HEK293 (cell line): ENCODE measurements around the gene LKAAEAR1.

ENCODE experiments used
- CTCF ChIP-seq: fragments of 450-650 bp; formaldehyde crosslinking; IDR thresholded peaks from 2 replicates; pipeline ENCODE4 v1.5.1; 2016; ENCODE audit warnings: missing biosample characterization, missing genetic modification characterization
- ELK4 ChIP-seq: IDR thresholded peaks from 2 replicates; pipeline ENCODE4 v1.6.1; 2011; ENCODE audit warnings: mild to moderate bottlenecking, low read depth, low read length, borderline replicate concordance
- GLI2 ChIP-seq: fragments of 450-650 bp; formaldehyde crosslinking; IDR thresholded peaks from 2 replicates; pipeline ENCODE4; 2017; ENCODE audit warnings: missing biosample characterization, missing genetic modification characterization, low read depth, borderline replicate concordance
- IKZF3 ChIP-seq: fragments of 450-650 bp; IDR thresholded peaks from 2 replicates; pipeline ENCODE4 v1.5.0; 2018; ENCODE audit warnings: missing biosample characterization, mild to moderate bottlenecking, missing genetic modification characterization, moderate library complexity
- SETDB1 ChIP-seq: IDR thresholded peaks from one replicate; pipeline ENCODE4 v1.6.1; 2017; ENCODE audit warnings: mild to moderate bottlenecking, low read length, moderate library complexity, mixed read lengths; ENCODE audit not compliant: insufficient read length
- TCF7L2 ChIP-seq: IDR thresholded peaks from 2 replicates; pipeline ENCODE4 v1.6.1; 2011; ENCODE audit warnings: low read depth, mild to moderate bottlenecking, inconsistent platforms, low read length, moderate library complexity, borderline replicate concordance
- YY1 ChIP-seq: fragments of 450-650 bp; formaldehyde crosslinking; IDR thresholded peaks from 2 replicates; pipeline ENCODE4 v1.5.1; 2018; ENCODE audit warnings: missing biosample characterization, missing genetic modification characterization
- ZBTB8A ChIP-seq: fragments of 450-650 bp; formaldehyde crosslinking; IDR thresholded peaks from 2 replicates; pipeline ENCODE4 v1.5.1; 2016; ENCODE audit warnings: missing biosample characterization, missing genetic modification characterization
- ZNF202 ChIP-seq: fragments of 450-650 bp; formaldehyde crosslinking; IDR thresholded peaks from 2 replicates; pipeline ENCODE4 v1.5.1; 2016; ENCODE audit warnings: missing biosample characterization, missing genetic modification characterization, borderline replicate concordance
- ZNF23 ChIP-seq: fragments of 450-650 bp; formaldehyde crosslinking; IDR thresholded peaks from 2 replicates; pipeline ENCODE4 v1.5.1; 2016; ENCODE audit warnings: missing biosample characterization, missing genetic modification characterization, borderline replicate concordance
- ZNF274 ChIP-seq, 2 experiments: fragments of 200-500 bp in 1 of 2; fragments of 450-650 bp in 1 of 2; sonication (Bioruptor generic) in 1 of 2; formaldehyde crosslinking in 1 of 2; IDR thresholded peaks; 2 replicates each; pipeline versions ENCODE4 v1.5.1 to v1.6.1; 2014 to 2016; ENCODE audit warnings: borderline replicate concordance in 1 of 2, inconsistent platforms in 1 of 2, low read length in 1 of 2, missing biosample characterization in 1 of 2, missing genetic modification characterization in 1 of 2
- ZNF707 ChIP-seq: fragments of 450-650 bp; formaldehyde crosslinking; IDR thresholded peaks from 2 replicates; pipeline ENCODE4 v1.5.1; 2016; ENCODE audit warnings: missing biosample characterization, missing genetic modification characterization
- TF ChIP-seq, protein P1 (sequence below): fragments of 450-650 bp; formaldehyde crosslinking; IDR thresholded peaks from 2 replicates; pipeline ENCODE4 v1.5.1; 2016; ENCODE audit warnings: missing biosample characterization, missing genetic modification characterization

DNA sequence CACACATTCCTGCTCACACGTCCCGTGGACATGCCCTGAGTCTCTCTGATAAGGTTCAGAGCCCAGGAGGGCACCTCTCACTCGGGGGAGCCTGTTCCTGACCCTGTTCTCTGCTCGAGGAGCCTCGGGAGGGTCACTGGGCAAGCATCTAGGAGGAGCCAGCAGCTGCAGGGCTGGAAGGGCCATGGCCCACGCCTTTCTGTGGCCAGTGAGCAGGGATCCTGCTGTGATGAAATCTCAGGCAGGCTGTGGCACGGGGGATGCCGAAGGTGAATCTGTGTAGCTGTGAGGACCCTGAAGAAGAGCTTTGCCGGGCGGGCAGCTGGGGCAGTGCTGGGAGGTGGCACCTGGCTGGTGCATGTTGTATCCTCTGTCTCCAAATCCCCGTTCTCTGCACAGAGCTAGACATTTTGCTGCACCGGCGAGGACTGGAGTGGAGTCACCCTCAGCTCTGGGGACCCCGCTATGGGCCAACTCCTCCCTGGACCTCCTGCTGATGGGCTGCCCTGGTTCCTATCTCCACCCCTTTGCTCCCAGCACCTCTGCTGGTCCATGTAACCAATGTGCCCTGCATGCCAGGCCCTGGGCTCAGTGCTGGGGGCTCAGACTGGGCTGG lies 30.3 kb upstream of the LKAAEAR1 start:
- TF ChIP-seq, protein P1, sequence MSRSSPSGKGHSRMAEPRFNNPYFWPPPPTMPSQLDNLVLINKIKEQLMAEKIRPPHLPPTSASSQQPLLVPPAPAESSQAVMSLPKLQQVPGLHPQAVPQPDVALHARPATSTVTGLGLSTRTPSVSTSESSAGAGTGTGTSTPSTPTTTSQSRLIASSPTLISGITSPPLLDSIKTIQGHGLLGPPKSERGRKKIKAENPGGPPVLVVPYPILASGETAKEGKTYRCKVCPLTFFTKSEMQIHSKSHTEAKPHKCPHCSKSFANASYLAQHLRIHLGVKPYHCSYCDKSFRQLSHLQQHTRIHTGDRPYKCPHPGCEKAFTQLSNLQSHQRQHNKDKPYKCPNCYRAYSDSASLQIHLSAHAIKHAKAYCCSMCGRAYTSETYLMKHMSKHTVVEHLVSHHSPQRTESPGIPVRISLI (tag by site-specific recombination) = no peak
- TF ChIP-seq ZBTB8A (tag by site-specific recombination) (no peak), CTCF (tag by site-specific recombination) (no peak), YY1 (no peak), TCF7L2 (no peak), SETDB1 (no peak), IKZF3 (tag by site-specific recombination) (no peak), ELK4 (no peak), ZNF274 (IDR thresholded peaks at IDR 0.05; ENCODE audit: low read length) (no peak), ZNF274 (tag by site-specific recombination; IDR thresholded peaks at IDR 0.05; ENCODE audit: borderline replicate concordance) (no peak), ZNF202 (tag by site-specific recombination) (no peak), ZNF23 (tag by site-specific recombination) (no peak), GLI2 (tag by site-specific recombination) (no peak), ZNF707 (tag by site-specific recombination) (no peak)
